CD4-positive, alpha-beta T cell treated with Interleukin-17A for 1 hour (primary cell): ENCODE results near the gene MORN5.

Source experiments
- DNase-seq: peaks from one replicate; pipeline ENCODE4 v3.0.0-alpha.2; 2020

The MORN5 gene

GRCh38 chr9:122144836-122145591, 14.7 kb upstream of the MORN5 start:
- no peak for DNase-seq

DNA sequence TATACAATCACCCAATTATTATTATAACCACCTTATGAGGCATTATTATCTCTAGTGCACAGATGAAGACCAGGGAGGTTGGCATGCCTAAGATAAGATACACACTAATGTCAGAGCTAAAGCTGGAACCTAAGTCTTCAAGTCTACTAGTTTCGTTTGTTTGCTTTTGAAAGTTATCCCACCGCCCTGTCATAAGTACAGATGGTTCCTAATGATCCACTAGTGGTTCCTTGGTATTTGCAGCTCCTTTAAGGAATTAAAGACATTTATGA, 14.2 kb upstream of the MORN5 start:
- no peak for DNase-seq

- DNase-seq: no peak
Measured at GRCh38 chr9:122151267-122151828, 8.4 kb upstream of the MORN5 start.

GRCh38 chr9:122155796-122156195, 3.9 kb upstream of the MORN5 start:
- DNase-seq: no peak

DNA sequence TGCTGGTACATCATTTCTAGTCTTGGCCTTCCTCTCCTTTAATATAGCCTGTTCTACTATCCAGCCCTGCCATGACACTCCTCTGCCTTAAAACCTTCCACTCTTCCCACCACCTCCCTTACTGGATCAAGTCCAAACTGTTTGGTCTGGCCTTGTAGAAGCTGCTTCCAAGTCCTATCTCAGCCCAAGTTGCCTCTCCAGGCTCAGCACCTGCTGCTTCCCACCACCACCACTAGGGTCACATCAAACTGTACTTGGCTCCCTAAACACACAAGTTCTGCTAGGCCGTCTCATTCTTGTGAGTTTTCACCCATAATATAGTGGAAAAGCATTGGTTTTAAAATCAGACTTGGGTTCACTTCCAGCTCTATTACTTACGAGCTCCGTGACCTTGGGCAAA, 1.5 kb upstream of the MORN5 start:
- peak; percentile 42 for DNase-seq

GRCh38 chr9:122159925-122160246, 178 bp downstream of the MORN5 start:
- DNase-seq: no peak

DNA sequence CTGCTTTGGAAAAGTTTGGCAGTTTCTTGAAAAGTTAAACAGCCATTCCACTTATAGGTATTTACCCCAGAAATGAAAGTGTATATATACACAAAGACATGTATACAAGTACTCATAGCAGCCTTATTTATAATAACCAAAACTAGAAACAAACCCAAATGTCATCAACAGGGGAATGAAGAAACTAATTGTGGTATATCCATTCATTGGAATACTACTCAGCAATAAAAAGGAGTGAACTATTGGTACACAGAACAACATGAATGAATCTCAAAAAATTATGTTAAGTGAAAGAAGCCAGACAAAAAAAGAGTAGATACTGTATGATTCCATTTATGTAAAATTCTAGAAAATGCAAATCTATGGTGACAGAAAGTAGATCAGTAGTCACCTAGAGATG, 2.7 kb downstream of the MORN5 start:
- no peak for DNase-seq

DNA sequence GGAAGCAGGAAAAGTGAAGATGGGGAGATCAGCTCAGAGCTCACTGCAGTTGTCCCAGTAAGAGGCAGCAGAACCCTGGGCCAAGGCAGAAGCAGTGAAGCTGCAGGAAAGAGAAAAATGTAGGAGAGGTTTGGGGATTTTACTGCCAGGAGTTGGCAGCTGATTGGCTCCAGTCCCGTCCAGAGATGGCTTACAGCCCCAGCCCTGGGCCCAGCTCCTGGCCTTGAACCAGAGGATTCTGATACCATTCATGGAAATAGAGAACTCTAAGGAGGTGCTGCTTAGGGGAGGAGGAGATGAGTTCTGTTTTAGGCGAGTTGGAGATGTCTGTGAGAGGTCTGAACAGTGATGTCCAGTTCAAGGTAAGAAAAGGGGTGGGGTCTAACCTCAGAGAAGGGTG, 4.6 kb downstream of the MORN5 start:
- DNase-seq: no peak

DNA sequence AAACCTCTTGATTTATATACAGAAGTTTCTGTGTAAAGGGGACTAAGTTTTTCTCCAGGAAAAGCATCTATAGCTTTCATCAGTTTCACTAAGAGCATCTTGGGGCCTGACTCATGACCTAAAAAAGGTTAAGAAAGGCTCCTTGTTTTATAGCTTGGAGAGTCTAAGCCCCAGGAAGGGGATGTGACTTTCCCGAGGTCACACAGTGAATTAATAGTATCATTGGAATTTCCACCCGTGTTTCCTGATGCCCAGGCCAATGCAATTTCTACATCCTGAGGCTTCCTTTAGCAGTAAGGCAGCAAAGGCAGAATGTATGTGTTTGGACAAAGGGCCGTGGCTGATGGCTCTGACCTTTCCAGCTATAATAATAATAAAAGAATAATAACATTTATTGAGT, 8.6 kb downstream of the MORN5 start:
- no peak for DNase-seq

- DNase-seq: no peak
Measured at GRCh38 chr9:122172131-122172530, 12.4 kb downstream of the MORN5 start.

- DNase-seq: no peak
Measured at GRCh38 chr9:122173670-122174069, 14.0 kb downstream of the MORN5 start.

GRCh38 chr9:122176916-122177315, 17.2 kb downstream of the MORN5 start:
- no peak for DNase-seq

- DNase-seq: no peak
Measured at GRCh38 chr9:122179054-122179689, 19.5 kb downstream of the MORN5 start.

GRCh38 chr9:122179690-122180074, 20.0 kb downstream of the MORN5 start:
- DNase-seq: no peak

DNA sequence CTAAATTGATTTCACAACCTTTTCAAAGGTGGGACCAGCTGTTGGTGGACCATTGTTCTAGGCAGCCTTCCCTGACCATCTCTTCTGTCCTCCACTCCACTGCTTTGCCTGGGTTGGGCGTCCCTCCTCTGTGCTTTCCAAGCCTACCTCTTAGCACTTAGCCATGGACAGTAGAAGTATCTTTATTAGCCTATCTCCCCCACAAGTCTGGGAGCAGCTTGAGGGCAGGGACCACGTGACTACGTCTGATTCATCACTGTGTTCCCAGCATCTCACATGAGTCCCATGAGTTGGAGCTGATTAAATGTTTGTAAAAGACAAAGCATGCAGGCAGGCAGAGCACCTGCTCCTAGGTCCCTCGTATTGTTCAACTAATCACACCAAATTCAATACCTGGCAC, 20.9 kb downstream of the MORN5 start:
- DNase-seq: no peak

DNA sequence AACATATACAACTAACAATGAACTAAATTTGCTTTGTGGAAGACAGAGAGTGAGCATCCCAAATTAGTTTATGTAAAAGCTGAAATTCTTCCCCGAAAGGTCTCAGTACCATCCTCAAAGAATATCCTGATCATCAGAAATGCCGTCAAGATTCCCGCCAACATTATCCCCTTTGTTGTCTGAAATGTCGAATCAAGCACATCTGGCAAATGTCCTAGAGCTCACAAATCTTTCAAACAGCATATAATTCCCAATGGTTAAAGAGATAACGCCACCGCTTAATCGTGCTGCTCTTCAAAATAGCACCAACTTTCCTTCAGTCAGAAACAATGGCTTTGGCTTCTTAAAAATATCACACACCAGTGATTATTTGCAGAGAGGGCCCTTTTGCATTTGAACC, 23.8 kb downstream of the MORN5 start:
- DNase-seq: no peak

DNA sequence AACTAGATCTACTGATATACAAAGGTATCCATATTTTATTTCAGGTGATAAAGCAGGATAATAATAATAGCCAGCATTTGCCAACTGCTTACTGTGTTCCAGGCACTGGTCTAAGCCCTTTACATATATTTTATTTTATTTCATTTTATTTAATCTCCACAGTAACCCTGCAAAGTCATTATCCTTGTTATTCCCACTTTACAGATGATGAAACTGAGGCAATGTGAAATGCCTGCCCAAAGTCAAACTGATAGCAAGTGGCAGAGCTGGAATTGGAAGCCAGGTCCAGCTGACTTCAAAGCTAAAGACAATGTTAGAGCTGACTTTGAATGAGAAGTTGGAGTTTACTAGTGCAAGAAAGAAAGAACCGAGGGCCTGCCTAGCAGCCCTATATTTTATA, 24.8 kb downstream of the MORN5 start:
- DNase-seq: no peak

GRCh38 chr9:122186301-122186700, 26.6 kb downstream of the MORN5 start:
- no peak for DNase-seq

GRCh38 chr9:122186777-122187470, 27.2 kb downstream of the MORN5 start:
- DNase-seq: no peak

GRCh38 chr9:122188369-122188768, 28.7 kb downstream of the MORN5 start:
- DNase-seq: no peak

DNA sequence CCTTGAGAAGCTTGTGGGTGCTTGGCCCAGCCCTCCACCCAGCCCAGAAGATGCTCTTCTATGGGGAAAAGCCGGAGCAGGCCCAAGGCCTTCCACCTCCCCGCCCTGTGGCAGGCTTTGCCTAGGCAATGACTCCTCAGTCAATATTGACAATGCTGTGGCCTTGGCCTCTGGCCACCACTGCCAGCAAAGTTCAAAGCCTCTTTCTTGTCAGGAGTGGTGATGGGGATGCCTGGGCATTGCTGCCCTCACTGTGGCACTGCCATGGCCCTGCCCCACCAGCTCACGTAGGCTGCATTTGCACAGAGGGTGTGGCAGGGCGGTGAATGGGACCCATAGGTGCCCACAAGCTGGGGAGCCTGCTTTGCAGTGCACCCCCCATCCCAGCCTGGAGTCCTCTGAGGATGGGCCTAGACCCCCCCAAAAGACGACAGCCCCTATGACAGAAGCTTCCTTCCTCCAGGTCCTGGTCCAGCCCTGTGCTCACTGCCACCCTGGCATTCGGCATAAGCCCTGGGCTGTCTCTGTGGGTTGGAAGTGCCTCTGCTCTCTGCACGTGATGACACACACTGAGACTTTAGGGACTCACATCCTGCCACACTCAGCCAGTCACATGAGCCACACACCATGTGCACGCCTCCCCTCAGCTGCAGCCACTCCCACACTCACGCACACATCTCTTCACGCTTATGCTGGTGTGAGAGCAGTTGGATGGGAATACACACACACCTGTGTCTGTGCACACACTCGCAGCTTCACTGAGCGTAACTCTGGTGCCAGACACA, 31.1 kb downstream of the MORN5 start:
- no peak for DNase-seq

DNA sequence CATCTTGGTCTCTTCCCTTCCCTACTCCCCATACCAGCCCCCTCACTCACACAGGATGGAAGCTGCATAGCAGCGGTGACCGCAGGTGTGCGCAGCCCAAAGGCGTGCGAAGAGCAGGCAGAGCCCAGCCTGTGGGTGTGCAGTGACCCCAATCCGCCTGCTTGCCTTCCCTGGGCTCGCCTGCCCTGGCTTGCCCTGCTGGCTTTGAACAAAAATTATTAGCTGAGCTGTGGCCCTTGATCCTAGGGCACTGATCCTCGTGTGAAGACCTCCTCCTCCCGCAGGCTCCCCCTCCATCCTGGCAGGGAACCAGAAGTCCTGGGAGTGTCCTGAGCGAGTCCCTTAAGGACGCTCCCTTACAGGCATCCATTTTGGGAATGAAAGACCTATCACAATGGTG, 31.9 kb downstream of the MORN5 start:
- no peak for DNase-seq

DNA sequence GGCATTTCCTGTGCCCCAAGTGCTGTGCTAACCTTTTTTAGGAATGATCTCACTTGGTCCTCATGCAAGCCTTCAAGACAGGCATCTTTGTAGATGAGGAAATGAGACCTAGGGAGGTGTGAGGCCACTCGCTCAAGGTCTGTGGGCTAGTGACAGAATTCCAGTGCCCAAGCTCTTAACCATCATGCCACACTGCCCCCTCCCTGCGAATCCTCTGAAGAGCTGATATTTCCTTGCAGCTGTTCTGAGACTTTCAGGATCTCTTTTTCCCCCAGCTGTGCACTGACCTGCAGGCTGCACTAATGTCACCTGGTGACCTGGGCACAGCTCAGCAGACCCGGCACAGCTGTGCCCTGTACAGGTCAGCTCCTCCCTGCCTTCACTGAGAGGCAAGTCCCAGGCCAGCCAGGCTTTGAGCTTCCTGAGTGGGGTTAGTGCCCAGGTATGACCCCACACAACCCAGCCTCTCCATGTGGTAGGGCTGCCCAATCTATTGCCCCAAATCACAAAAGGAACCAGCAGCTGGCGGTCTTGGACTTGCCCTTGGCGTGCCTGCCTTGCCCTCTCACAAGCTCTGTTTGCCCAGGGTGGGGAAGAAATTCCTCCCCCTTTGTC, 32.7 kb downstream of the MORN5 start:
- no peak for DNase-seq
